Stimulated activated CD8-positive, alpha-beta memory T cell treated with anti-CD3 and anti-CD28 coated beads, Interleukin-4, amount 100 ng/mL, for 4 hours (primary cell): ENCODE data around the gene ACTR1A.

Source experiments
- DNase-seq, 2 donors: peaks; one replicate each; pipeline ENCODE4 v3.0.0-alpha.2; 2020; ENCODE audit warnings: low read depth in 2 of 2, low spot score in 1 of 2

Gene ACTR1A

DNA sequence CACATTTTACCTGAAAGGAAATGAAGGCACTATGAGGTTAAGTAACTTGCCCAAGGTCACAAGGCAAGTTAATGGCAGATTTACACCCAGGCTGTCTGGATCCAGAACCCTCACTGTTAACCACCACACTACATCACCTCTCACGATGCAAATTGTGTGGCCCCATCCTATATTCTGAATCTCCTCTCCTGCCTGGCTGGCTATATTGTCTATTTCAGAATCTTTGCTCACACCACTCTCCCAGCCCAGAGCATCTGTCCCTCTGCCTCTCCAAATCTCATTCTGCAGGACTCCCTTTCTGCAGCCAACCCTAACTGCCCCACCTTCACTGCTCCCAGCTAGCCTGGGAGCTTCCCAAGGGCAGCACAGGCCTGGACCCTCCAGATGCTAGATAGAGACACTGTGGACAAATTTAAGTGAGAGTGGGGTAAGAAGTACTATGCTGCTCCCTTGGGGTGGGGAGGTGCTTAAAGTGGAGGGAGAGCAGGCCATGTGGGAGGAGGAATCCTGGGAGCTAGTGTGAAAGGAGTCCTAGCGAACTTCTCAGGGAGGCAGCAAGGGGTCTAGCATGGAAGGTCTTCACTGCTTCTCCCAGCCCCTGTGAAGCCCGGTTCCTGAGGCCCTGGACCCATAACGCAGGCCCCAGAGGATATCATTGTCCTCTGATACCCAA is 70.9 kb downstream of the ACTR1A start:
- no peak for DNase-seq

DNA sequence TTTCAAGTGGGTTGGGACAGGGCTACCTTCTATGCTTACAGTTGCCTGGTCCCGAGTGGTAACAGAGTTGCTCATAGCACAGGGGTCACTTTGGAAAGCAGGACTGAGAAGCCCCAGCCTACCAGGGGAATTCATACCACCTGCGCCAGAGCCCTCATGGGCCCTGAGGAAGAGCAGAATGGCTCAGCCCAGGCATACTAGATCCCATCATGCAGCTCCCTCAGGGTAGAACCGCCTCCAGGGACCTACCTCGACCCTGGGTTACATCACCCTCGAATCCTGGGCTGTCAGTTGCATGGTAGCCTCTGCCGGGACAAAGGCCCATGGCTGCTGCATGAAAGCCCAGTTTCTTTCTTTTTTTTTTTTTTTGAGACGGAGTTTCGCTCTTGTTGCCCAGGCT is 73.0 kb downstream of the ACTR1A start:
- DNase-seq = no peak
